Common myeloid progenitor, CD34-positive (primary cell): Measurements from ENCODE around the gene OGFOD3.
A peak's percentile ranks its signal among the peaks of the same experiment; 100 is the strongest.

Source experiments
- CTCF ChIA-PET: fragments of 350-600 bp; sonication (Branson Sonifier 250); formaldehyde crosslinking; loops from one replicate; lab custom pipeline; 2021; ENCODE audit warnings: antibody characterized with exemption; lab: Charles Lee
- POLR2A ChIA-PET: fragments of 350-600 bp; sonication (Branson Sonifier 250); formaldehyde crosslinking; loops from one replicate; lab custom pipeline; 2021; ENCODE audit warnings: antibody characterized with exemption; lab: Charles Lee
- DNase-seq, 3 donors: peaks; one replicate each; pipeline versions ENCODE4 v3.0.0 to v3.0.0-alpha.2; 2013
- H3K27ac ChIP-seq, 2 experiments: 1 replicate in 1 of 2; 2 replicates in 1 of 2; pipeline ENCODE4 v1.7.0; 2013; ENCODE audit warnings: inconsistent platforms in 2 of 2, low read length in 2 of 2, mild to moderate bottlenecking in 2 of 2, low read depth in 1 of 2, moderate library complexity in 1 of 2; ENCODE audit not compliant: severe bottlenecking in 2 of 2, insufficient read depth in 1 of 2, poor library complexity in 1 of 2
- H3K27me3 ChIP-seq, 5 experiments: replicated peaks in 2 of 5; 1 replicate in 3 of 5; 2 replicates in 2 of 5; pipeline versions ENCODE4 v1.6.1 to v1.7.0; 2013; ENCODE audit warnings: low read length in 4 of 5, mild to moderate bottlenecking in 2 of 5, moderate library complexity in 2 of 5, inconsistent platforms in 1 of 5; ENCODE audit not compliant: insufficient read depth in 5 of 5, control insufficient read depth in 4 of 5
- H3K36me3 ChIP-seq, 4 experiments: 1 replicate in 2 of 4; 2 replicates in 2 of 4; pipeline versions ENCODE4 v1.6.1 to v1.7.0; 2013; ENCODE audit warnings: low read length in 3 of 4, control low read depth in 1 of 4, mild to moderate bottlenecking in 1 of 4; ENCODE audit not compliant: control insufficient read depth in 4 of 4, insufficient read depth in 4 of 4
- H3K4me1 ChIP-seq, 4 experiments: 1 replicate in 3 of 4; 2 replicates in 1 of 4; pipeline versions ENCODE4 v1.6.1 to v1.7.1; 2013; ENCODE audit warnings: low read length in 3 of 4, mild to moderate bottlenecking in 3 of 4, control low read depth in 1 of 4, inconsistent platforms in 1 of 4, moderate library complexity in 1 of 4; ENCODE audit not compliant: control insufficient read depth in 4 of 4, insufficient read depth in 4 of 4; ENCODE audit errors: control extremely low read depth in 1 of 4
- H3K4me3 ChIP-seq, 7 experiments: 1 replicate in 4 of 7; 2 replicates in 3 of 7; pipeline versions ENCODE4 v1.5.1 to v1.7.0; 2013; ENCODE audit warnings: mild to moderate bottlenecking in 7 of 7, low read length in 6 of 7, moderate library complexity in 6 of 7, inconsistent platforms in 2 of 7, low read depth in 2 of 7, control low read depth in 1 of 7; ENCODE audit not compliant: insufficient read depth in 4 of 7, control insufficient read depth in 1 of 7; ENCODE audit errors: extremely low read depth in 1 of 7
- H3K9me3 ChIP-seq, 5 experiments: 1 replicate in 4 of 5; 2 replicates in 1 of 5; pipeline versions ENCODE4 v1.6.1 to v1.7.1; 2013; ENCODE audit warnings: low read length in 4 of 5, mild to moderate bottlenecking in 2 of 5, inconsistent platforms in 1 of 5, low read depth in 1 of 5, moderate library complexity in 1 of 5; ENCODE audit not compliant: control insufficient read depth in 4 of 5, insufficient read depth in 2 of 5; ENCODE audit errors: control extremely low read depth in 1 of 5
- WGBS: methylation state at CpG from one replicate; pipeline ENCODE4 v1.1.5; 2013; ENCODE audit not compliant: insufficient coverage; 5-methylcytosine and 5-hydroxymethylcytosine counted together

Gene OGFOD3

DNA sequence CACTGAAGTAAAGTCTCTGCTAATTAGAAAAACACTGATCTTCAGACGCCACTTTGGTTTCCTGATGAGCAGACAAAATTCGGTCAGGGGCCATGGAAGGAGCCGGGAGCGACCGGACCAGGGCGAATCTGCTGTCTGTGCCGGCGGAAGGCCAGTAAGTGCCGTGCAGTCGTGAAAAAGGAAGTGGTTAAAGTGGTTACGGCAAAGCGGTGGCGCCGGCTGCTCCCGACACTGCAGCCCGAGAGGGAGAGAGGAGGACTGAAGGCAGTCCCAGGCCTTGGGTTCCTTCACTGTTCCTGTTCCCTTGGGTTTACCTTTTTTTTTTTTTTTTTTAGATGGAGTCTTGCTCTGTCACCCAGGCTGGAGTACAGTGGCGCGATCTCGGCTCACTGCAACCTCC lies 17.6 kb downstream of the OGFOD3 start:
- 14% methylated on average over 11 of the region's 19 CpGs for WGBS
- Histone ChIP-seq H3K27ac (peak overlapping the region in 1 of 2 experiments; percentile 66), H3K4me1 (peaks cover 0 to 29% (median 27%) of the 10 kb centered on the region in 4 experiments), H3K4me3 (peak overlapping the region in 5 of 7 experiments; percentile 37 to 63 (median 53)), H3K27me3 (no peaks in the 10 kb centered on the region), H3K9me3 (no peaks in the 10 kb centered on the region), H3K36me3 (peaks cover 4 to 34% (median 22%) of the 10 kb centered on the region in 4 experiments)
- POLR2A ChIA-PET, result interaction anchor here (1.0 kb wide), 1 partner anchor 96 kb away, joined by 3 read pairs; no protein-coding TSS in a partner anchor
- CTCF ChIA-PET, result interaction anchor here (1.4 to 2.9 kb wide), 2 partner anchors 10 to 48 kb away, joined by 7 to 9 read pairs; no protein-coding TSS in a partner anchor
- peak; percentile 80 to 88 (median 85) for DNase-seq

DNA sequence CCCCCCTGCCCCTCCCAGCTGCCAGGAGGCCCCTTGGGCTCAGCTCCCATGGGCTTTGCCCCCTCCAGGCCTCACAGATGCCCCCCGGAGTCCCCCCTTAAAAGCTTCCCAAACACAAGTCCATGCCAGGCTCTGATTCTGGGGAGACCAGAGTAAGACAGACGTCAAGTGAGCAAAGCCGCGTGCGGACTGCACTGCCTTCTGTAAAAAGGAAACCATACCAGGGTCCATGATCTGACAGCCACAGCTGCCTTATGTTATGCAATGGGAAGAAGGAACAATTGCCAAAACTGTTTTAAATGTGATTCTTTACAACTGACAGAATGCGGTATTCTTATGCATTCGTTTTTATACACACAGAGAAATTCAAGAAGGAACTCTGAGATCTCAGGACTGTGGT lies 18.2 kb downstream of the OGFOD3 start:
- Histone ChIP-seq H3K4me3 (peak overlapping the region in 1 of 7 experiments; percentile 19), H3K27me3 (no peaks in the 10 kb centered on the region), H3K9me3 (no peaks in the 10 kb centered on the region), H3K27ac (peak overlapping the region in 1 of 2 experiments; percentile 66), H3K36me3 (peaks cover 4 to 34% (median 22%) of the 10 kb centered on the region in 4 experiments), H3K4me1 (peaks cover 0 to 29% (median 27%) of the 10 kb centered on the region in 4 experiments)
- CTCF ChIA-PET, result interaction anchor here (0.9 to 2.9 kb wide), 5 partner anchors 7 to 51 kb away, joined by 3 to 9 read pairs (median 4); no protein-coding TSS in a partner anchor
- POLR2A ChIA-PET, result interaction anchor here (0.6 to 1.1 kb wide), 4 partner anchors 29 to 106 kb away, joined by 3 to 4 read pairs (median 4); no protein-coding TSS in a partner anchor
- 18% methylated on average over 3 of the region's 7 CpGs for WGBS
- DNase-seq, result peak; percentile 55 to 86 (median 81)

DNA sequence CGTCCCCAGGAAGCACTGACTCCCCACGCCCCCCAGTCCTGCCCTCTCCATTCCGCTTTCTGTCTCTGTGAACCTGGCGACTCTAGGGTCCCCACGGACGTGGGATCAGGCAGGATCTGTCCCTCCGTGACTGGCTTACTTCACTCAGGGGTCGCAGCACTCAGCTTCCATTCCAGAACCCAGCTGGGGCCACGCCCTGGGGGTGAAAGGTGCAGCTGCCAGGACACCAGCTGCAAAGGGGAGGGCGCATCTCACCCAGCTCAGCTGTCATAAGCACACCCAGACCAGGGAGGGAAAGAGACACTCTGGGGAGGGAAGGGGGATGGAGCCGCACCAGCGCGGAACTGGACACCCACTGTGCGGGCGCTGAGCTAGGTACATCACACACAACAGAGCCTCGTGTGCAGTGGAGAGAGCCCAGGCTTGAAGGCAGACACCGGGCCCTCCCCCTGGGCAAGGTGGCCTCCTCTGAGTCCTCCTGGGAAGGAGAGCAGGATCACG lies 18.7 kb downstream of the OGFOD3 start:
- no peak for DNase-seq
- CTCF ChIA-PET, result interaction anchor here (0.9 to 2.9 kb wide), 7 partner anchors 8 to 50 kb away, joined by 3 to 9 read pairs (median 4); no protein-coding TSS in a partner anchor
- 98% methylated on average over 15 of the region's 18 CpGs for WGBS
- Histone ChIP-seq H3K36me3 (peaks cover 4 to 30% (median 21%) of the 10 kb centered on the region in 4 experiments), H3K9me3 (no peaks in the 10 kb centered on the region), H3K27ac (peak overlapping the region in 1 of 2 experiments; percentile 66), H3K27me3 (no peaks in the 10 kb centered on the region), H3K4me1 (peaks cover 0 to 29% (median 27%) of the 10 kb centered on the region in 4 experiments), H3K4me3 (peak overlapping the region in 1 of 7 experiments; percentile 19)
- POLR2A ChIA-PET, result interaction anchor here (0.6 to 1.1 kb wide), 2 partner anchors 29 to 106 kb away, joined by 3 to 4 read pairs; no protein-coding TSS in a partner anchor

DNA sequence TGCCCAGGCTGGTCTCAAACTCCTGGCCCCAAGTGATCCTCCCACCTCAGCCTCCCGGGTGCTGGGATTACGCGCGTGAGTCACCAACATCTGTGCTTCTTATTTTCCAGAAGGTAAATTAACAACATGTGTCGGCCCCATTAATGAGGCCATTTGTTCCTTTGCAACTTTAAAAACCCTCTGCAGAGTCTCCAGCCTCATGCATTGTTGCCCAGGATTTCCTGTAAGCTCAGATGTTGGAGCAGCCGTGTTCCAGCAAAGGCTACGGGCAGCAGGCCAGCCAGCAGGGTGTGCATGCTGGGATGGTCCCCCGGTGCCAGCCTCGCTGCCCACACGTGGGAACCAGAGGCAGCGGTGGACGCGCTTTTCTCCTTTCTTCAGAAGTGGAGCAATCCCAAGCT lies 19.3 kb downstream of the OGFOD3 start:
- H3K9me3 ChIP-seq, result no peaks in the 10 kb centered on the region
- peaks cover 4 to 31% (median 21%) of the 10 kb centered on the region in 4 experiments for H3K36me3 ChIP-seq
- no peak overlapping the region for H3K27ac ChIP-seq
- WGBS, result 93% methylated on average over 13 of the region's 13 CpGs
- DNase-seq, result no peak
- peaks cover 0 to 29% (median 27%) of the 10 kb centered on the region in 4 experiments for H3K4me1 ChIP-seq
- ChIA-PET CTCF (interaction anchor here (1.1 to 2.9 kb wide), 4 partner anchors 9 to 26 kb away, joined by 3 to 9 read pairs (median 4); no protein-coding TSS in a partner anchor), POLR2A (no interaction called here)
- H3K27me3 ChIP-seq, result no peaks in the 10 kb centered on the region
- H3K4me3 ChIP-seq, result no peak overlapping the region

DNA sequence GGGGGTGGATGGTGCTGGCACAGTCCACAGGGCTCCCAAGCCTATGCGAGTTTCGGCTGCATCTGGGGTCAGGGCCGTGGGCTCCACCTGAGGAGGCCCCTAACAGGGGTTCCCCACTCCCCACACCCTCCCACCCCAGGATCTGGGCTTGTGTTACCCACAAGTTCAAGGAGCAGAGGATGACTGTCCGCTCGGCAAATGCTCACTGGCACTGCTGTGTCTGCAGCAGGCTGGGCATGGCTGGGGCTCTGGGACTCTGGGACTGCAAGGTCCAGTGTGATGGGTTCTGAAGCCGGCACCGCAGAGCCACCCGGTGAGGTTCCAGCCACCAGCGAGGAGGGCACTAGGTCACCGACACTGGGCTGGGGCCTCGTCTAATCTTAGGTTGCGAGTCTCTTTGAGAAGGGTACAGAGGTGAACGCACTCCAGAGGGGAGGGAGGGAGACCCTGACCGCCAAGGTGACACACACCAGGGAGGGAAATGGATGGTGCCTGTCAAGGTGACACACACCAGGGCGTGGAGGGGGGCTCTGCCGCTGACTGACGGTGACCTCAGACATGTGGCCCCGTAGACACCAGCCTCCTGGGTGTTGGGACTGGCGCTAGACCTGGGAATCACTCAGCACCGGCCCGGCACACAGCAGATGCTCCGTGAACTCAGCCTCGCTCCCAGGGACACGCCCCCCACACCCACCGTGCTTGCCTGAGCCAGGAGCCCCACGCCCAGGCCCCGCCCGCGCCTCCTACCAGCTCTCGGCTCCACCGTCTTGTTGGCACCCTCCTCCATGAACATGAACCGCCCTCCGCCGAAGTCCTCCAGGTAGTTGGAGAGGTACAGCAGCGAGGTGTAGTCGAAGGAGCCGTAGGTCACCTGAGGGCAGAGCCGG lies 20.7 kb downstream of the OGFOD3 start:
- Histone ChIP-seq H3K27ac (no peak overlapping the region), H3K36me3 (peaks cover 3 to 25% (median 20%) of the 10 kb centered on the region in 4 experiments), H3K4me1 (peaks cover 0 to 29% (median 27%) of the 10 kb centered on the region in 4 experiments), H3K9me3 (no peaks in the 10 kb centered on the region), H3K4me3 (no peak overlapping the region), H3K27me3 (no peaks in the 10 kb centered on the region)
- 95% methylated on average over 31 of the region's 38 CpGs for WGBS
- no peak for DNase-seq
- ChIA-PET CTCF (interaction anchor here (0.8 to 1.1 kb wide), 3 partner anchors 17 to 46 kb away, joined by 3 read pairs; no protein-coding TSS in a partner anchor), POLR2A (no interaction called here)

DNA sequence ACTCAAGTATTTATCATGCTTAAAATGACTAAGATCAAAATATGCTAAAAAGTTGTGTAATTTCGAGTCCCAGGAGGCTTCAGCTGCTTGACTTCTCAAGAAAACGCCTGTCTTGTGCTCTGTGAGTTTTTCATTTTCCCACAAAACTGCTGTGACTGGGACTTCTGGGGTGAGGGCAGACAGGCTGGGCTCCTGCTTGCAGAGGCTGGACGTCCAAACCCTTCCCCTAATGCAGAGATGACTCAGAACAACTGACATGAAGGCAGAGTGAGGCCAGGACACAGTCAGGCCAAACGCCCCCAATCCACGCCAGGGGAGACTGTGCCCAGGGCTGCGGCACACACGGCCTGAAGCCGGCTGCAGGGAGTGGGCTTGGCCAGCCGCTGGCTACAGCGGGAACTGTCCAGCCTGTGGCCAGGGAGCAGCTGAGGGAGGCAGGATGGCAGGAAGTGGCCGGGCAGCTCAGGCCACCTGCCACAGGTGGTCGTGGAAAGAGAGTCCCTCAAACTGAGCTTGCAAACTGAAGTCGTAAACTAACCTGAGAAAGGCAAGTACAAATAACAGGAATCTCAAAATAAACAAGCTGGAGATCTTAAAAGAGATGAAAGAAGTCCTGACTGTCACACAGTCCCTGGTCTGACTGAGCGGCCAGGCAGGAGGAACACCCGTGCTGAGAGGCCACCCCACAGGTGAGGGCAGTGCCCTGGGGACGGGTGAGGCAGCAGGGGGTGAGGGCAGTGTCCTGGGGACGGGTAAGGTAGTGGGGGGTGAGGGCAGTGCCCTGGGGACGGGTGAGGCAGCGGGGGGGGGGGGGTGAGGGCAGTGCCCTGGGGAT lies 21.6 kb downstream of the OGFOD3 start:
- H3K9me3 ChIP-seq, result no peaks in the 10 kb centered on the region
- no peaks in the 10 kb centered on the region for H3K27me3 ChIP-seq
- H3K36me3 ChIP-seq, result peaks cover 2 to 32% (median 22%) of the 10 kb centered on the region in 4 experiments
- DNase-seq, result no peak
- H3K27ac ChIP-seq, result no peak overlapping the region
- H3K4me3 ChIP-seq, result no peak overlapping the region
- H3K4me1 ChIP-seq, result peaks cover 0 to 28% (median 25%) of the 10 kb centered on the region in 4 experiments
- POLR2A ChIA-PET, result no interaction called here
- 88% methylated on average over 12 of the region's 19 CpGs for WGBS
- CTCF ChIA-PET, result interaction anchor here (0.9 to 1.1 kb wide), 2 partner anchors 21 to 46 kb away, joined by 3 read pairs; no protein-coding TSS in a partner anchor
